Measurements from ENCODE around the gene ZFAND2A.
"Not testable (repeated sequence)": the region's sequence is repeated elsewhere in the genome, so short reads cannot be mapped to it uniquely, and the experiment has no call there.

Gene ZFAND2A

DNA sequence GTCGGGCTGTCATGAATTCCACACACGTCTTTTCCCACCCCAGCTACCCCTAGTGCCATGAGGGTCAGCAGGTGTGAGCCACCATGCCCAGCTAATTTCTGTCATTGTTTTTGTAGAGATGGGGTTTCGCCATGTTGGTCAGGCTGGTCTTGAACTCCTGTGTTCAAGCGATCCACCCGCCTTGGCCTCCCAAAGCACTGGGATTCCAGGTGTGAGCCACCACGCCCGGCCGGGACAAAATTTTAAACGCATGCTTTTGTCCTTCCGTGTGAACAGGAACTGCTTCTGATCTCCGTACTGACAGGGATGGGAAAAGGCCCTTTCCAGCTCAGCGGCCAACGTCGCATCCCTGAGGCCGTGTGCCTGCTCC lies 15.6 kb upstream of the ZFAND2A start:
- peak overlapping the region; percentile 4; the same call in 1 of the 2 replicates for H3K4me3 ChIP-seq (ENCODE audit: low read depth, low read length)
- TF ChIP-seq, protein P1, sequence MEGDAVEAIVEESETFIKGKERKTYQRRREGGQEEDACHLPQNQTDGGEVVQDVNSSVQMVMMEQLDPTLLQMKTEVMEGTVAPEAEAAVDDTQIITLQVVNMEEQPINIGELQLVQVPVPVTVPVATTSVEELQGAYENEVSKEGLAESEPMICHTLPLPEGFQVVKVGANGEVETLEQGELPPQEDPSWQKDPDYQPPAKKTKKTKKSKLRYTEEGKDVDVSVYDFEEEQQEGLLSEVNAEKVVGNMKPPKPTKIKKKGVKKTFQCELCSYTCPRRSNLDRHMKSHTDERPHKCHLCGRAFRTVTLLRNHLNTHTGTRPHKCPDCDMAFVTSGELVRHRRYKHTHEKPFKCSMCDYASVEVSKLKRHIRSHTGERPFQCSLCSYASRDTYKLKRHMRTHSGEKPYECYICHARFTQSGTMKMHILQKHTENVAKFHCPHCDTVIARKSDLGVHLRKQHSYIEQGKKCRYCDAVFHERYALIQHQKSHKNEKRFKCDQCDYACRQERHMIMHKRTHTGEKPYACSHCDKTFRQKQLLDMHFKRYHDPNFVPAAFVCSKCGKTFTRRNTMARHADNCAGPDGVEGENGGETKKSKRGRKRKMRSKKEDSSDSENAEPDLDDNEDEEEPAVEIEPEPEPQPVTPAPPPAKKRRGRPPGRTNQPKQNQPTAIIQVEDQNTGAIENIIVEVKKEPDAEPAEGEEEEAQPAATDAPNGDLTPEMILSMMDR (IDR thresholded peaks at IDR 0.05; ENCODE audit: control insufficient read depth, extremely low read depth, insufficient read depth), result no peak
- DNase-seq (ENCODE audit: low read depth), result no peak

DNA sequence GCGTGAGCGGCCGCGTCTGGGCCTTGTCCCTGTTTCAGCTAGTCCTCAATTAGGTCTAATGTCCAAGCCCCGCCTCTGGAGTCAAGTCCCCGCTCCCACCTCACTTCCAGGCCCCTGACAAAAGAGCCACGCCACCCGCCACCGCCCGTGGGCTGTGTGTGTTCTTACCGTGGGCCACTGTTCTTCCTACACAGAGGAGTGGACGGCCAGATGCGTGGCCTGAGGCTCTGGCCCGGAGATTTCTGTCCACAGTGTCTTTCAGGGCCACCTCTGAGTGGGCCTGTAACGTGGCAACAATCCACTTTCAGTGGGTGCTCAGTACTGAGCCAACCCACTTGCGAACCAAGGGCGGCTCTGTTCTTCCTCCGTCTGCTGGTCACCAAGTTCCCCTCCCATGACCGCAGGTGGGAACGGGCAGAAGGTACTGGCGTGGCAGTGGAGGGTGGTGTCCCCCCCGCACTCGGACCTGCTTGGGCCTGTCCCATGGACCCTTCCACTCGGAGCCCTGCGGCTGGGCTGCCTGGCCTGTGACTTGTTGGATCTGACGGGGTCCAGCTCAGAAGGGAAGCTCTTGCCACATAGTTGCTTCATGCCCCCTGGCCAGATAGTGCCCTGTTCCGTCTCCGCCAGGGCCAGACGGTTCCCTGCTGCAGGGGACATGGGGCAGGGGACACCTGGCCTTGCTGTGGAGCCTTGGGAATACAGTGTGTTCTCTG lies 15.0 kb upstream of the ZFAND2A start:
- no peak for DNase-seq (ENCODE audit: low read depth)
- no peak overlapping the region for H3K4me3 ChIP-seq (ENCODE audit: low read depth, low read length)
- TF ChIP-seq, protein P1 (IDR thresholded peaks at IDR 0.05; ENCODE audit: control insufficient read depth, extremely low read depth, insufficient read depth), result no peak

DNA sequence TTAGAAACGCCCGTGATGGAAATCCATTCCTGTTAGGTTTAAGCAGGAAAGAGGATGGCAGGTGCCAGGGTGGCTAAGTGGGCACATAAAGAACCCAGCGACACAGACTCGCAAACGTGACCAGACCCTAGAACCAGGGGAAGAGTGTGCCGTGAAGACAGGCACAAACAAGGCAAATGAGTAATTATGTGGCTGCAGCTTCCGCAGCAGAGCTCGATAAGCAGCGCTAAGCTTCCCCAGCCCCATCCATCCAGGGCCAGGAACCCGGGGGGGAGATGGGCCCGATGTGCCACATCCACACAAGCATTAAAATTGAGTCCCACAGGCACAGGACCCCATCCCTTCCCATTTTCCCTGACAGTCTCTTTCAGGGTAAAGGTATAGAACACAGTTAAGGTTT lies 14.0 kb upstream of the ZFAND2A start:
- DNase-seq (ENCODE audit: low read depth), result no peak
- TF ChIP-seq, protein P1 (IDR thresholded peaks at IDR 0.05; ENCODE audit: control insufficient read depth, extremely low read depth, insufficient read depth), result no peak
- H3K4me3 ChIP-seq (ENCODE audit: low read depth, low read length), result no peak overlapping the region

DNA sequence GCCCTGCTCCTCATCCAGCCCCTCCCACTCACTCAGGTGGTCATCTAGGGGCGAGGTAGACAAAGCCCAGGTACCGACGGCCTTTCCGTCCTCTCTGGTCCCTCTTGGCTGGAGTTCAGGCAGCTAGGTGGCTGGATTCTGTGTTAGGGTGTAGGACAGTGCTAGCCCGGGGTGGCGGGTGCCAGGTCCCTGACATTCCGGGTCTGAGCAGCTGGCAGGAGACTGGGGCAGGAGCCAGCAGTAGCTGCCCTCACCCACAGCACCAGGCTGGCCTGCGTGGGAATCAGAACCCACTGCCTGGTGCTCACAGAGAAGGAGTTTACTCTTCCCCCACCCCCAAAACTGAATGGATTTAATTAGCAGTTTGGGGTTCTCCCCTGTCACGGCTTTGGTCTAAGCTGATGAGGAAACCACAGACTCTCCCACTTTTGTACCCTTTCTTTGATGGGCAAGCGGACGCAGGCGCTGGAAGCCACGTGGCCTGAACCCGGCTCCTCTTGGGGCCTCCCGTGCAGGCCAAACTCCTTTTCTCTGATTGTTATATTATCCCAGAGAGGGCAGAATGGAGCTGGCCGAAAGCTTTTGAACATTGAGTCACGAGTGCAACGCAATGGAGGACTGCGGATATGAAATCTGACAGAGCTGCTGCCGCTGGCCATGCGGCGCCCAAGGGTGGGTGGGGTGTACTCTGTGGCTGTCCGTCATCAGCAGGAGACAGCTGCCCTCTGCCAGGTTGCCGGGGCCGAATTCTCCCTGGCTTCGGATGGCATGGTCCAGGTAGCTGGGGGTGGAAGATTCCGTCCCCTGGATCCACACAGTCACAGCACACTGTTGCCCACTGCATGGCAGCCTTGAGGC lies 12.9 kb upstream of the ZFAND2A start:
- TF ChIP-seq, protein P1 (IDR thresholded peaks at IDR 0.05; ENCODE audit: control insufficient read depth, extremely low read depth, insufficient read depth), result no peak
- no peak overlapping the region for H3K4me3 ChIP-seq (ENCODE audit: low read depth, low read length)
- DNase-seq (ENCODE audit: low read depth), result no peak

DNA sequence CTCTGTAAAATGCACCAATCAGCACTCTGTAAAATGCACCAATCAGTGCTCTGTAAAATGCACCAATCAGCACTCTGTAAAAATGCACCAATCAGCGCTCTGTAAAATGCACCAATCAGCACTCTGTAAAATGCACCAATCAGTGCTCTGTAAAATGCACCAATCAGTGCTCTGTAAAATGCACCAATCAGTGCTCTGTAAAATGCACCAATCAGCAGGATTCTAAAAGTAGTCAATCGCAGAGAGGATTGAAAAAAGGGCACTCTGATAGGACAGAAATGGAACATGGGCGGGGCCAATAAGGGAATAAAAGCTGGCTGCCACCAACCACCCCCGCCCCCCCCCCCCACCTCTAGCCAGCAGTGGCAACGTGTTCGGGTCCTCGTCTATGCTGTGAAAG lies 11.5 kb upstream of the ZFAND2A start:
- DNase-seq (ENCODE audit: low read depth); H3K4me3 ChIP-seq (ENCODE audit: low read depth, low read length): not testable (repeated sequence)

DNA sequence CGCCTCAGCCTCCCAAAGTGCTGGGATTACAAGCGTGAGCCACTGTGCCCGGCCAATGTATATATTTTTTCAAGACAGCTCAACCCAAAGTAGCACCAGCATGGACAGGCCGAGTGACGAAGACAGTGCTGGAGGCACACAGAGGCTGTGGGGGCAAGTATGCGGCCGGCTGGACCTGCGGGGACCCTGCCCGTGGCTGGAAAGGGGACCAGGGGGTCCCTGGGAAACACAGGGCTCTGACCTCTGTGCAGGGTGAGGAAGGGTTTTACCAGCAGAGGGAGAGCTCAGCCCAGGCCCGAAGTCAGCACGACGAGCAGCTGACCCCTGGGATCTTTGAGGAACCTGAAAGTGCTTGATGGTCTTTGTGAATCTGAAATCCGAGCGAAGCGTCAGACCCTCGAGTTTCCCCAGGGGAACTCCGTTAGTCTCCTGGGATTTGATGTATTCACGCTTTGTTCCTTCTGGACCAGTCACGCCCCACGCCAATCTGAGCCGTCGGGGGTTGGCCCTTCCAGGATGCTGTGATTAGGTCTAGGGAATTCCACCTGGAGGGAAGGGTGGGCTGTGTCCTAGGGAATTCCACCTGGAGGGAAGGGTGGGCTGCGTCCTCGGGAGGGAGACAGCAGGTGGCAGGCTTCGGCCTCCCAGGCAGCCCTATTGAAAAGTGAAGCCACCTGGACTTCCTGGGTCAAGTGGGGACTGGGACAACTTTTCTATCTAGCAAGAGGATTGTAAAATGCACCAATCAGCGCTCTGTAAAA lies 10.9 kb upstream of the ZFAND2A start:
- TF ChIP-seq, protein P1 (IDR thresholded peaks at IDR 0.05; ENCODE audit: control insufficient read depth, extremely low read depth, insufficient read depth), result no peak
- no peak for DNase-seq (ENCODE audit: low read depth)
- no peak overlapping the region for H3K4me3 ChIP-seq (ENCODE audit: low read depth, low read length)
